ENCODE measurements around the gene LAT. TPM values are rescaled to one million over a fixed set of nuclear protein-coding genes. Genes with fewer than 3 reads are reported as not detected.
A peak's percentile ranks its signal among the peaks of the same experiment; 100 is the strongest.

Gene LAT, protein sequence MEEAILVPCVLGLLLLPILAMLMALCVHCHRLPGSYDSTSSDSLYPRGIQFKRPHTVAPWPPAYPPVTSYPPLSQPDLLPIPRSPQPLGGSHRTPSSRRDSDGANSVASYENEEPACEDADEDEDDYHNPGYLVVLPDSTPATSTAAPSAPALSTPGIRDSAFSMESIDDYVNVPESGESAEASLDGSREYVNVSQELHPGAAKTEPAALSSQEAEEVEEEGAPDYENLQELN
- 1 to 10 TPM in 1 of 2 donors, under 1 TPM in 1; 0.98 to 1.3 TPM for total RNA-seq

DNA sequence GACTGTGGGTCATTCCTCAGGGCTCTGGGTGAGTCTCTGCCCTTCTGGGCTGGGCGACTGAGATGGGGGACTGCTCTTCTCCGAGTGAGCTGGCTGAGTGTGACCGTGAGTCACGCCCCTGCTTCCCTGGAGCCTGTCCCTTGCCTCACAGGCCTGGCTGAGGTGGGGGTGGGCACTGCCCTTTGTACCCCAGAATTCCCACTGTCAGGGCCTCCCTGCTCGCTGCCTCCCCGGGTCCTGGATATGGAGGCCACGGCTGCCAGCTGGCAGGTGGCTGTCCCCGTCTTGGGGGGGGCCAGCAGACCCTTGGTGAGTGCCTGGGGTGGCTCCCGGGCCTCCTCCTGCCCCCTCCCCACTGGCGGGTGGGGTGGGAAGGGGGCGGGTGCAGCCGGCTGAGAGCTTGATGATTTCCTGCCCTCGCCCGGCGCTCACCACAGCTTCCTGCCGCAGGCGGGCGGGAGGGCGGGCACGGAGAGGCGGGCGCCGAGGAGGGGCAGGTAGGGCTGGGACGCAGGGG is at the start of gene LAT:
LAT (plus strand) TSS at position 434 of the 517 bp plus-strand sequence. CDS start 366 bp downstream, outside the sequence.
- H3K4me1 ChIP-seq = no peaks in the 10 kb centered on the region
- H3K27me3 ChIP-seq = no peaks in the 10 kb centered on the region
- TF ChIP-seq, protein P1, sequence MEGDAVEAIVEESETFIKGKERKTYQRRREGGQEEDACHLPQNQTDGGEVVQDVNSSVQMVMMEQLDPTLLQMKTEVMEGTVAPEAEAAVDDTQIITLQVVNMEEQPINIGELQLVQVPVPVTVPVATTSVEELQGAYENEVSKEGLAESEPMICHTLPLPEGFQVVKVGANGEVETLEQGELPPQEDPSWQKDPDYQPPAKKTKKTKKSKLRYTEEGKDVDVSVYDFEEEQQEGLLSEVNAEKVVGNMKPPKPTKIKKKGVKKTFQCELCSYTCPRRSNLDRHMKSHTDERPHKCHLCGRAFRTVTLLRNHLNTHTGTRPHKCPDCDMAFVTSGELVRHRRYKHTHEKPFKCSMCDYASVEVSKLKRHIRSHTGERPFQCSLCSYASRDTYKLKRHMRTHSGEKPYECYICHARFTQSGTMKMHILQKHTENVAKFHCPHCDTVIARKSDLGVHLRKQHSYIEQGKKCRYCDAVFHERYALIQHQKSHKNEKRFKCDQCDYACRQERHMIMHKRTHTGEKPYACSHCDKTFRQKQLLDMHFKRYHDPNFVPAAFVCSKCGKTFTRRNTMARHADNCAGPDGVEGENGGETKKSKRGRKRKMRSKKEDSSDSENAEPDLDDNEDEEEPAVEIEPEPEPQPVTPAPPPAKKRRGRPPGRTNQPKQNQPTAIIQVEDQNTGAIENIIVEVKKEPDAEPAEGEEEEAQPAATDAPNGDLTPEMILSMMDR (IDR thresholded peaks at IDR 0.05) = no peak
- no peak within 1 kb of the TSS for H3K27ac ChIP-seq
- peak within 1 kb of the TSS in 1 of 2 donors; percentile 12 for H3K4me3 ChIP-seq
- DNase-seq (ENCODE audit: low spot score) = no peak
- peaks cover 0 to 10% of the 10 kb centered on the region in 2 donors for H3K9me3 ChIP-seq
- peaks cover 40% of the 10 kb centered on the region for H3K36me3 ChIP-seq

DNA sequence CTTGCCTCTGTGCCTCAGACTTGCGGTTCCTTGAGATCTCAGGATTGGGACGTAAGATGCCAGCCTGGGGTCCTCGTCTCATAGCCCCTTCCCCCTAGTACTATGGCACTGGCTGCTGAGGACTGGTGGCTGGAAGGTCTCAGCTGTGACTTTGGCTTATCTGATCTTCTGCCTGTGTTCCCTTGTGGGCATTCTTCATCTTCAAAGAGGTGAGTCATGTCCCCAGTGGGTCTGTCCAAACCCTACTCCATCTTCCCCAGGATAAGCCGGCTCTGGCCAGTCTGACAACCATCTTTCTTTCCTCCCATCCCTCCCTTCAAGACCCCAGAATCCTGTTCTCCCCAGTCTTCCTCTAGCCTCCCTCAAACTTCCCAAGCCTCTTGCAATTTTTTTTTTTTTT is 49.5 kb upstream of the LAT start:
- H3K4me1 ChIP-seq = no peaks in the 10 kb centered on the region
- no peak overlapping the region for H3K4me3 ChIP-seq
- H3K27me3 ChIP-seq = no peaks in the 10 kb centered on the region

DNA sequence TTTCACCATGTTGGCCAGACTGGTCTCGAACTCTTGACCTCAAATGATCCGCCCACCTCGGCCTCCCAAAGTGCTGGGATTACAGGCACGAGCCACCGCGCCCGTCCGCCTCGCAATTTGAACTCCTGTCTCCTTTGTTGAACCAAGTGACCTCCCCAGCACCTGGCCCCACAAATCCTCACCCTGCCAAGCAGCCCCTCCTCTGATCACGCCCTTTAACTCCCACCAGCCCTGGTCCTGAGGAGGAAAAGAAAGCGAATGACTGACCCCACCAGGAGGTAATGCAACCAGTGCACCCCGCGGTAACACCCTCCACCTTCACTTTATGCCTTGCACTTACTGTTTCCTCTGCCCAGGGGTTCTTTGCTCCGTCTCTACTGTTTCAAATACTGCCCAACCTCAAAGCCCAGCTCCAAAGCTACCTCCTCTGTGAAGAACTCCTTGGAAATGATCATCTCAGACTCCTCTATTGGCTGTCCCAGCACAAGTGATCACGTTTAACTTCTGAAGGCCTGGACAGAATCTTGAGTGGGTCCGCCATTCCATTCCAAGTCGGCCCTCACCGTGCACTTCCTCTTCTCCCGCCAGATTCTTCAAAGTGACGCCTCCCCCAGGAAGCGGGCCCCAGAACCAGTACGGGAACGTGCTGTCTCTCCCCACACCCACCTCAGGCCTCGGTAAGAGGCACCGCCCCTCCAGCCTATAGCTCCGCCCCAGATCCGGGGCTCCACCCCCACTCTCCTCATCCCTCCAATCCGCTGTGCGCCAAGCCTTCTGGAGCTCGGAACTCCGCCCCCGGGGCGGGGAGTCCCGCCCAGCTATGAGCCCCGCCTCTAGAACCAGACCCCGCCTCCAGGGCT is 48.7 kb upstream of the LAT start:
- TF ChIP-seq, protein P1 (IDR thresholded peaks at IDR 0.05) = no peak
- Histone ChIP-seq H3K27me3 (no peaks in the 10 kb centered on the region), H3K4me1 (no peaks in the 10 kb centered on the region), H3K4me3 (peak overlapping the region in 1 of 2 donors; percentile 34), H3K27ac (no peak overlapping the region), H3K36me3 (no peaks in the 10 kb centered on the region), H3K9me3 (no peaks in the 10 kb centered on the region)
- peak; percentile 80 for DNase-seq (ENCODE audit: low spot score)

More for the DNA sequence above, 49.5 kb upstream of the LAT start:
- no peak for DNase-seq (ENCODE audit: low spot score)
- Histone ChIP-seq H3K27ac (no peak overlapping the region), H3K9me3 (no peaks in the 10 kb centered on the region), H3K36me3 (no peaks in the 10 kb centered on the region)
- TF ChIP-seq, protein P1 (IDR thresholded peaks at IDR 0.05) = no peak

DNA sequence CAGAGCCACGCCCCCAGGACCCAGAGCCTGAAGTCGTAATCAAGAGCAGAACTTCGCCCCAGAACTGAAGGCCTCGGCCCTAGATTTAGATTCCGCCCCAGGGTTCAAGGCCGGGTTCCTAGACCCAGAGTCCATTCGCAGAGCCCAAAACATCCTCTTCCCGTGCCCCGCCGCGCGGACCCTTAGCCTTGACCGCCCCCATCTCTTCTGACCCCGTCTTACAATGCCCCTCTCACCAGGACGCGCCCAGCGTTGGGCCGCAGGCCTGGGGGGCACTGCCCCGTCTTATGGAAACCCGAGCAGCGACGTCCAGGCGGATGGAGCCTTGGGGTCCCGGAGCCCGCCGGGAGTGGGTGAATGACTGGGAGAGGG is 48.1 kb upstream of the LAT start:
- H3K9me3 ChIP-seq = no peaks in the 10 kb centered on the region
- H3K4me3 ChIP-seq = peak overlapping the region in 1 of 2 donors; percentile 34
- DNase-seq (ENCODE audit: low spot score) = no peak
- no peaks in the 10 kb centered on the region for H3K4me1 ChIP-seq
- H3K27me3 ChIP-seq = no peaks in the 10 kb centered on the region
- TF ChIP-seq, protein P1 (IDR thresholded peaks at IDR 0.05) = no peak
- no peaks in the 10 kb centered on the region for H3K36me3 ChIP-seq
- no peak overlapping the region for H3K27ac ChIP-seq

DNA sequence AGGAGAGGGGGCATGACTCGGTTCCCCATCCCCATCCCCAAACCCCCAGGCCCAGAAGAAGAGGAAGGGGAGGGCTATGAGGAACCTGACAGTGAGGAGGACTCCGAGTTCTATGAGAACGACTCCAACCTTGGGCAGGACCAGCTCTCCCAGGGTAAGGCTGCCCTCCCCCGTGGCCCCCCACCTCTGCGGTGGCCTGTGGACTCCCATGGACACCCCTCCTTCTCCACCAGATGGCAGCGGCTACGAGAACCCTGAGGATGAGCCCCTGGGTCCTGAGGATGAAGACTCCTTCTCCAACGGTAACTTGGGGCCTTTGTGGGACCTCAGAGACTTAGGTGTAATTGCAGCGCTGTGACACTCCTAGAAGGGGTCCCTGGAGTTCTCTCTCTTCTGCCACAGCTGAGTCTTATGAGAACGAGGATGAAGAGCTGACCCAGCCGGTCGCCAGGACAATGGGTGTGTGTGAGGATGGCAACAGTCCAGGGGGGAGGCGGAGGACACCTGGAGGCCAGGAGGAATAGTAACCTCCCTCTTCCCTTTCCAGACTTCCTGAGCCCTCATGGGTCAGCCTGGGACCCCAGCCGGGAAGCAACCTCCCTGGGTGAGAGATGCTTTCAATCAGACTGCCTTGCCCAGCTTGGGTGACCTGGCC is 47.5 kb upstream of the LAT start:
- Histone ChIP-seq H3K4me3 (no peak overlapping the region), H3K4me1 (no peaks in the 10 kb centered on the region), H3K27me3 (no peaks in the 10 kb centered on the region), H3K9me3 (no peaks in the 10 kb centered on the region), H3K27ac (no peak overlapping the region), H3K36me3 (no peaks in the 10 kb centered on the region)
- DNase-seq (ENCODE audit: low spot score) = no peak
- TF ChIP-seq, protein P1 (IDR thresholded peaks at IDR 0.05) = no peak

Measured in right atrium auricular region (tissue), 2 donors.